Peyer's patch (tissue), 4 donors: ENCODE results near the gene SLC17A7. TPM values are rescaled to one million over a fixed set of nuclear protein-coding genes. Genes with fewer than 3 reads are reported as not detected.
"Not testable (repeated sequence)": the region's sequence is repeated elsewhere in the genome, so short reads cannot be mapped to it uniquely, and the experiment has no call there.

Experiments
- DNase-seq, 3 donors: peaks; one replicate each; pipeline ENCODE4 v3.0.0-alpha.2; 2017 to 2019
- H3K27ac ChIP-seq, 4 donors: fragments of 200-600 bp; sonication (generic); one replicate each; pipeline ENCODE4 v1.5.1; 2016 to 2019
- H3K27me3 ChIP-seq, 2 donors: fragments of 200-600 bp; sonication (generic); one replicate each; pipeline ENCODE4 v1.5.1; 2019
- H3K36me3 ChIP-seq, 3 donors: fragments of 200-600 bp; sonication (generic); one replicate each; pipeline ENCODE4 v1.5.1; 2016 to 2019
- H3K4me1 ChIP-seq, 4 donors: fragments of 200-600 bp; sonication (generic); one replicate each; pipeline ENCODE4 v1.5.1; 2016 to 2019
- H3K4me3 ChIP-seq, 4 donors: fragments of 200-600 bp; sonication (generic); 1 replicate in 3 of 4; 2 replicates in 1 of 4; pipeline ENCODE4 v1.5.1; 2016 to 2019; ENCODE audit warnings: mild to moderate bottlenecking in 1 of 4
- H3K9me3 ChIP-seq, 4 donors: fragments of 200-600 bp; sonication (generic); one replicate each; pipeline ENCODE4 v1.5.1; 2016 to 2019; ENCODE audit warnings: mild to moderate bottlenecking in 1 of 4
- CTCF ChIP-seq, 6 experiments: fragments of 450-650 bp in 4 of 6; fragments of 200-600 bp in 2 of 6; sonication (generic) in 1 of 6; IDR thresholded peaks; one replicate each; pipeline ENCODE4 v1.5.1; 2017 to 2019; ENCODE audit warnings: antibody characterized with exemption in 6 of 6, mild to moderate bottlenecking in 3 of 6, moderate library complexity in 1 of 6
- POLR2A ChIP-seq, 2 donors: fragments of 450-650 bp; IDR thresholded peaks; one replicate each; pipeline ENCODE4 v1.5.1; 2017; ENCODE audit warnings: antibody characterized with exemption in 2 of 2, mild to moderate bottlenecking in 2 of 2, moderate library complexity in 2 of 2
- total RNA-seq, 4 donors: library from RNA; depleted of rRNA; stranded (reverse); fragments of >200 nt; gene quantifications; one replicate each; pipeline ENCODE4 v1.1.0, GENCODE V29; 2016

SLC17A7 gene
- total RNA-seq, 4 donors from 2014 or later: 1.2 to 2.0 (median 1.7) TPM; not detected in 1

DNA sequence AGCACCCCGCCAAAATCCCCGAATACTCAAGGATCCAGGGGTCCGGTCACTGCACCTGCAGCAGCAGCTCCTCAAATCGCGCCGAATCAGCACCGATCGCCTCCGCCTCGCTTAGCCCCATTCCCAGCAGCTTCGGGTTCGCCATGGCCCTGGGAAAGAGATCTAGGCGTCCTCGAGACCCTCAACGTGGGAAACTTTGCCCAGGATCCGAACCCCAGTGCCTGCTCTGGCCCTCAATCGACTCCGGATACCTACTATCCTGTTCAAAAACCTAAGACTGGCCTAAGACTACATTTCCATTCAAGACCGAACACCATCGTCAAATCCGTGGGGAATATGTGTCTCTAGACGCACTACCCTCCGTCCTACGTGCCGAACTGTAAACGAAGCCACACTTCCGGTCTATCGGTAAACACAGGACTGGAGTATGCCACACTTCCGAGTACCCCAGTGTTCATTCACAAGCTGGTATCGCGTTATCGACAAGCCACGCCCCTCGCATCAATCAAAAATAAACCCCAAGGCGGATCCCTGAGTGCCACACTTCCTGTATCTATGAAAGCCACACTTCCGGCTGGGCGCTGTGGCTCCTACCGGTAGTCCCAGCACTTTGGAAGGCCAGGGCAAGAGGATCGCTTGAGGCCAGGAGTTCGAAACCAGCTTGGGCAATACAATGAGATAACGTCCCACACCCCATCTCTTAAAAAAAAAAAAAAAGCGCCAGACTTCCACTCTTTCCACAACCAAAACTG, 10.3 kb upstream of the SLC17A7 start, which contains the start of gene PIH1D1:
Gene PIH1D1 (minus strand): TSS at position 385 of the 752 bp plus-strand sequence. CDS start 240 bp downstream, at position 145.
- no peaks in the 10 kb centered on the region for H3K27me3 ChIP-seq
- TF ChIP-seq CTCF (IDR thresholded peaks at IDR 0.05) (peak in 3 of 6 experiments; percentile 33 to 42 (median 36)), POLR2A (IDR thresholded peaks at IDR 0.05) (peak; percentile 41 to 48)
- peaks cover 3 to 21% (median 13%) of the 10 kb centered on the region in 4 donors for H3K4me1 ChIP-seq
- H3K27ac ChIP-seq: peak within 1 kb of the TSS; percentile 95 to 99 (median 98)
- DNase-seq: peak; percentile 94 to 99 (median 99)
- H3K36me3 ChIP-seq: peaks cover 0 to 18% (median 0%) of the 10 kb centered on the region in 3 donors
- H3K9me3 ChIP-seq: no peaks in the 10 kb centered on the region
- H3K4me3 ChIP-seq: peak within 1 kb of the TSS; percentile 72 to 98 (median 81)

- peak overlapping the region in 1 of 4 donors; percentile 25 for H3K27ac ChIP-seq
Measured at GRCh38 chr19:49450405-49450804, 9.1 kb upstream of the SLC17A7 start.

GRCh38 chr19:49448432-49448786, 7.1 kb upstream of the SLC17A7 start:
- H3K4me3 ChIP-seq: no peak overlapping the region
- no peak for TF ChIP-seq POLR2A (IDR thresholded peaks at IDR 0.05)
- TF ChIP-seq CTCF (IDR thresholded peaks at IDR 0.05): no peak
- peaks cover 0 to 10% (median 3%) of the 10 kb centered on the region in 4 donors for H3K4me1 ChIP-seq
- no peaks in the 10 kb centered on the region for H3K9me3 ChIP-seq
- H3K27ac ChIP-seq: no peak overlapping the region
- H3K27me3 ChIP-seq: no peaks in the 10 kb centered on the region
- peaks cover 0 to 21% (median 0%) of the 10 kb centered on the region in 3 donors for H3K36me3 ChIP-seq
- DNase-seq: no peak

More at GRCh38 chr19:49450405-49450804, 9.1 kb upstream of the SLC17A7 start:
- H3K4me1 ChIP-seq: peaks cover 3 to 21% (median 13%) of the 10 kb centered on the region in 4 donors
- H3K9me3 ChIP-seq: no peaks in the 10 kb centered on the region
- peak overlapping the region in 1 of 4 donors; percentile 98 for H3K4me3 ChIP-seq
- TF ChIP-seq CTCF (IDR thresholded peaks at IDR 0.05) (no peak), POLR2A (IDR thresholded peaks at IDR 0.05) (no peak)
- H3K36me3 ChIP-seq: peaks cover 0 to 21% (median 0%) of the 10 kb centered on the region in 3 donors
- no peak for DNase-seq
- no peaks in the 10 kb centered on the region for H3K27me3 ChIP-seq

GRCh38 chr19:49447485-49448431, 6.4 kb upstream of the SLC17A7 start:
- Histone ChIP-seq H3K27ac (no peak overlapping the region), H3K36me3 (peaks cover 0 to 21% (median 0%) of the 10 kb centered on the region in 3 donors), H3K27me3 (no peaks in the 10 kb centered on the region), H3K4me3 (no peak overlapping the region), H3K4me1 (peaks cover 0 to 14% (median 3%) of the 10 kb centered on the region in 4 donors), H3K9me3 (no peaks in the 10 kb centered on the region)
- no peak for DNase-seq
- no peak for TF ChIP-seq POLR2A (IDR thresholded peaks at IDR 0.05)

- Histone ChIP-seq H3K4me3 (no peak overlapping the region), H3K4me1 (peaks cover 0 to 21% (median 3%) of the 10 kb centered on the region in 4 donors), H3K27me3 (peaks cover 0 to 15% of the 10 kb centered on the region in 2 donors), H3K9me3 (no peaks in the 10 kb centered on the region), H3K27ac (no peak overlapping the region), H3K36me3 (peaks cover 0 to 21% (median 0%) of the 10 kb centered on the region in 3 donors)
- DNase-seq: no peak
- no peak for TF ChIP-seq CTCF (IDR thresholded peaks at IDR 0.05)
- TF ChIP-seq POLR2A (IDR thresholded peaks at IDR 0.05): no peak
Measured at GRCh38 chr19:49445997-49446396, 4.7 kb upstream of the SLC17A7 start.

- H3K27ac ChIP-seq: not testable (repeated sequence)
Measured at GRCh38 chr19:49444100-49444700, 2.9 kb upstream of the SLC17A7 start.

More at GRCh38 chr19:49444100-49444700, 2.9 kb upstream of the SLC17A7 start:
- H3K27me3 ChIP-seq: peaks cover 0 to 26% of the 10 kb centered on the region in 2 donors
- H3K4me3 ChIP-seq, H3K9me3 ChIP-seq, DNase-seq: not testable (repeated sequence)
- H3K36me3 ChIP-seq: peaks cover 0 to 19% (median 0%) of the 10 kb centered on the region in 3 donors
- peaks cover 0 to 16% (median 0%) of the 10 kb centered on the region in 4 donors for H3K4me1 ChIP-seq
